Rectal smooth muscle tissue (tissue), 1 donor: ENCODE results near the gene THSD8.

Experiments
- H3K27ac ChIP-seq: one replicate; pipeline ENCODE4 v1.7.0; 2013; ENCODE audit warnings: low read depth, low read length, inconsistent platforms
- H3K27me3 ChIP-seq: one replicate; pipeline ENCODE4 v1.7.0; 2013; ENCODE audit warnings: low read length; ENCODE audit not compliant: control insufficient read depth, insufficient read depth
- H3K36me3 ChIP-seq: one replicate; pipeline ENCODE4 v1.7.0; 2013; ENCODE audit warnings: low read length; ENCODE audit not compliant: control insufficient read depth, insufficient read depth
- H3K4me1 ChIP-seq: one replicate; pipeline ENCODE4 v1.7.0; 2013; ENCODE audit warnings: low read length; ENCODE audit not compliant: control insufficient read depth, insufficient read depth
- H3K4me3 ChIP-seq: one replicate; pipeline ENCODE4 v1.7.0; 2013; ENCODE audit warnings: low read length
- H3K9ac ChIP-seq: one replicate; pipeline ENCODE4 v1.7.0; 2013; ENCODE audit warnings: low read length

THSD8 gene

GRCh38 chr19:12828494-12828893 is 26.6 kb downstream of the THSD8 start:
- peak overlapping the region; percentile 34 for H3K4me3 ChIP-seq
- H3K4me1 ChIP-seq = no peaks in the 10 kb centered on the region
- H3K36me3 ChIP-seq = no peaks in the 10 kb centered on the region
- no peak overlapping the region for H3K9ac ChIP-seq
- peaks cover 31% of the 10 kb centered on the region for H3K27me3 ChIP-seq
- H3K27ac ChIP-seq = no peak overlapping the region

- H3K27me3 ChIP-seq = peaks cover 41% of the 10 kb centered on the region
- no peaks in the 10 kb centered on the region for H3K36me3 ChIP-seq
- no peak overlapping the region for H3K9ac ChIP-seq
- no peak overlapping the region for H3K4me3 ChIP-seq
- H3K27ac ChIP-seq = no peak overlapping the region
- H3K4me1 ChIP-seq = no peaks in the 10 kb centered on the region
Observed at GRCh38 chr19:12833418-12833737, 31.5 kb downstream of the THSD8 start.

- Histone ChIP-seq H3K4me1 (no peaks in the 10 kb centered on the region), H3K36me3 (no peaks in the 10 kb centered on the region), H3K4me3 (peak overlapping the region; percentile 19), H3K9ac (no peak overlapping the region), H3K27ac (no peak overlapping the region), H3K27me3 (peaks cover 43% of the 10 kb centered on the region)
Observed at GRCh38 chr19:12833738-12834565, 32.1 kb downstream of the THSD8 start.

GRCh38 chr19:12834566-12834943 is 32.7 kb downstream of the THSD8 start, which contains the start of gene RTBDN:
TSS of gene RTBDN (minus strand) at chr19:12834579. CDS start at chr19:12829979, 4,600 bp downstream.
- no peaks in the 10 kb centered on the region for H3K4me1 ChIP-seq
- H3K9ac ChIP-seq = no peak within 1 kb of the TSS
- no peak within 1 kb of the TSS for H3K27ac ChIP-seq
- H3K4me3 ChIP-seq = peak within 1 kb of the TSS; percentile 19
- H3K36me3 ChIP-seq = no peaks in the 10 kb centered on the region
- peaks cover 42% of the 10 kb centered on the region for H3K27me3 ChIP-seq

- Histone ChIP-seq H3K27me3 (peaks cover 37% of the 10 kb centered on the region), H3K4me3 (no peak overlapping the region), H3K9ac (no peak overlapping the region), H3K36me3 (no peaks in the 10 kb centered on the region), H3K27ac (no peak overlapping the region), H3K4me1 (no peaks in the 10 kb centered on the region)
Observed at GRCh38 chr19:12834976-12835757, 33.3 kb downstream of the THSD8 start.

GRCh38 chr19:12836529-12836863 is 34.6 kb downstream of the THSD8 start:
- Histone ChIP-seq H3K4me3 (no peak overlapping the region), H3K9ac (no peak overlapping the region), H3K27me3 (peaks cover 42% of the 10 kb centered on the region), H3K27ac (no peak overlapping the region), H3K4me1 (no peaks in the 10 kb centered on the region), H3K36me3 (no peaks in the 10 kb centered on the region)

GRCh38 chr19:12837225-12837624 is 35.4 kb downstream of the THSD8 start:
- no peak overlapping the region for H3K4me3 ChIP-seq
- H3K9ac ChIP-seq = no peak overlapping the region
- H3K36me3 ChIP-seq = no peaks in the 10 kb centered on the region
- H3K4me1 ChIP-seq = no peaks in the 10 kb centered on the region
- peaks cover 43% of the 10 kb centered on the region for H3K27me3 ChIP-seq
- no peak overlapping the region for H3K27ac ChIP-seq

GRCh38 chr19:12838182-12838885 is 36.5 kb downstream of the THSD8 start, which contains the start of gene MAST1:
TSS of gene MAST1 (plus strand) at chr19:12838515. CDS start at chr19:12838573, 58 bp downstream.
- Histone ChIP-seq H3K27ac (no peak within 1 kb of the TSS), H3K4me3 (no peak within 1 kb of the TSS), H3K36me3 (no peaks in the 10 kb centered on the region), H3K9ac (no peak within 1 kb of the TSS), H3K27me3 (peaks cover 36% of the 10 kb centered on the region), H3K4me1 (no peaks in the 10 kb centered on the region)

- H3K27ac ChIP-seq = no peak overlapping the region
- no peak overlapping the region for H3K9ac ChIP-seq
- H3K36me3 ChIP-seq = no peaks in the 10 kb centered on the region
- H3K4me3 ChIP-seq = no peak overlapping the region
- peaks cover 35% of the 10 kb centered on the region for H3K27me3 ChIP-seq
- no peaks in the 10 kb centered on the region for H3K4me1 ChIP-seq
Observed at GRCh38 chr19:12838886-12839756, 37.3 kb downstream of the THSD8 start.

- Histone ChIP-seq H3K36me3 (no peaks in the 10 kb centered on the region), H3K4me1 (no peaks in the 10 kb centered on the region), H3K9ac (no peak overlapping the region), H3K4me3 (no peak overlapping the region), H3K27ac (no peak overlapping the region), H3K27me3 (peaks cover 22% of the 10 kb centered on the region)
Observed at GRCh38 chr19:12840091-12841079, 38.5 kb downstream of the THSD8 start.

GRCh38 chr19:12841094-12841493 is 39.2 kb downstream of the THSD8 start:
- no peaks in the 10 kb centered on the region for H3K4me1 ChIP-seq
- no peak overlapping the region for H3K27ac ChIP-seq
- no peak overlapping the region for H3K4me3 ChIP-seq
- no peak overlapping the region for H3K9ac ChIP-seq
- peaks cover 20% of the 10 kb centered on the region for H3K27me3 ChIP-seq
- H3K36me3 ChIP-seq = no peaks in the 10 kb centered on the region
